Stimulated activated CD8-positive, alpha-beta memory T cell treated with anti-CD3 and anti-CD28 coated beads, Interleukin-7, amount 100 ng/mL, for 48 hours (primary cell): Measurements from ENCODE around the gene LMOD1.
"Not testable (repeated sequence)": the region's sequence is repeated elsewhere in the genome, so short reads cannot be mapped to it uniquely, and the experiment has no call there.

ENCODE experiments used
- DNase-seq, 2 donors: peaks; one replicate each; pipeline ENCODE4 v3.0.0-alpha.2; 2020; ENCODE audit warnings: low read depth in 1 of 2; ENCODE audit errors: extremely low read depth in 1 of 2

LMOD1 gene

DNA sequence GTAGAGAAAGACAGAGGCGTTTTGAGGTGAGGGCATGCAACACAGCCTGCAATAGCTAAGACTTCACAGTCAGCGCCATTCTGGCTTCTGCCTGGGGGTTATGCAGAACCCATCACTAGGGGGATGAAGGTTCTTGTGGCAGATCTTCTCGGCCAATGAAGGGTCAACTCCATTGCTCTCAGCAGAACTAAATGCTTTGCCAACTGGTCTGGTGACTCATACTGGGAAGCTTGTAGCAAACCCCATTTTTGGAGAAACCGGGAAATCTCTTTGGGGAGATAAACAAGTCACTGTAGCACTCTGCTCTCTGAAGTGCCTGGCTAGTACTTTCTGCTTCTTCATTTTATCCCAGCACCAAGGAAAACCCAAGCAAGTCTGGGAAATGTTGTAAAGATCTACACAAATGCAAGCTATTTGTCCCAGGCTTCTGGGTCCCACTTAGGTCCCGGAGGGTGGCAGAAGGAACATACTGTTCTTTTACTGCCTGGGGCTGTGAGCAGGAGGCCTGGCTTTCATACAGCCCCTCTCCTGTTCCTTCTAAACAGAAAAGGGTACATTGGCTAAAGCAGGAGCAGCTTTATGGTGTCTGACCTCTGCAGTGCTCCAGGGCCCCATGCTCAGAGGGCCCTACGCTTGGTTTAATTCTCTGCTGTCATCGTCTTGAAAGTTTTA, 28.9 kb downstream of the LMOD1 start:
- no peak for DNase-seq

DNA sequence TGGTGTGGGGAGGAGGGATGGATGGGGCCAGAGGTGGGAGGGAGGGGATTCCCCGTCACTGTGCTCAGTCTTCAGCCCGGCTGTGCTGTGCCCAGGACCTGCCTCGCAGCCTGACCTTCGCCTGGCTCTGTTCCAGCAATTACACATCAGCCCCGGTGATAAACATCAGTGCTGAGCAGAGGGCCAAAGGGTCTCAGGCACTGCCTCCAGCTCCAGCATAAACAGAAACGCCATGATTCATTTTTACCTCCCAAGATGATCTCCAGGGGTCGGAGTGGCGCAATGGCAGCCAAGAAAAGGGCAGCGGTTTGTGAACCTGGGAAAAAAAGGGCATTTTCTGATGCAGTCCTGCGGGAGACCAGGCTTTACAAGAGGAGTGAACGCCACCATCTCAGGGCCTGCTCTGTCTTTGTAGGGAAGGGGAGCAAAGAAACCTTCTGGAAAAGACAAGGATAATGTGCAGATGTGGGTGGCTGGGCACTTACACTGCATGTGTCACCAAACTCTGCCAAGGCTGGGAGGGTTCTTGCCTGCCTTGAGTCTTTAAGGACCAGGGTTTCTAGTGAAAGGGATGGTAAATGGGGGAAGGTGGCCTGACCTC, 29.6 kb downstream of the LMOD1 start:
- no peak for DNase-seq

DNA sequence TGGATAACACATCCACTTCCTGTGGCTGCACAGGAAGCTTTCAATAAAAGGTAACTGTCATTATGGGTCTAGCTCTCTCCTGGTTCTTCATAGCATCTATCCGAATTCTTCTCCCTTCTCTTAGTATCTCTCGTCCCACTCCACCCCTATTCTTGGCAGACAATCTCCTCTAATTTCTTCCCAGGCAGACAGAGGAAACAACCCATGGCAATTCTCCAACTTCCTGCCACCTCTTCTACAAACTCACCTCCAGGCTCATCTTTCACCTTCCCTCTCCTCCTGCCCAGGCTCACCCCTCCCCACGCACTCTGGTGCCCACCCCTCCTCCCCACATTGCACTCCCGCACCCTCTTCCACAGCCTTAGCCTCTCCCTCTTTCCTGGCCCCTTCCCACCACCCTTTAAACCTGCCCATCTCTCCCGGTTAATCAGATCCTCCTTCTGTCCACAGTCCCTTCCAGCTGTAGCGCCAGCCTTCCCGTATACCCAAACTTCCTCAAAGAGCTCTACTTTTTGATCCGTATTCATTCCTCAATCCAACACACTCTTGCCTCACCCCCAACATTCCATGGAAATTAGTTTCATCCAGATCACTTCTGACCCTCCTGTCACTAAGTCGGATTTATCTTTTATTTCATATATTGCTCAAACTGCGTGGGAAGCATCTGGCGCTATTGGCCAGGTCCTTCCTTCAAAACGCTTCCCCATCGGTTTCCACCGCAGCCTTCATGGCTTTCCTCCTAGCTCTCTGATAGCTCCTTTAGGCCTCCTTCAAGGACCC, 31.7 kb downstream of the LMOD1 start:
- no peak for DNase-seq

DNA sequence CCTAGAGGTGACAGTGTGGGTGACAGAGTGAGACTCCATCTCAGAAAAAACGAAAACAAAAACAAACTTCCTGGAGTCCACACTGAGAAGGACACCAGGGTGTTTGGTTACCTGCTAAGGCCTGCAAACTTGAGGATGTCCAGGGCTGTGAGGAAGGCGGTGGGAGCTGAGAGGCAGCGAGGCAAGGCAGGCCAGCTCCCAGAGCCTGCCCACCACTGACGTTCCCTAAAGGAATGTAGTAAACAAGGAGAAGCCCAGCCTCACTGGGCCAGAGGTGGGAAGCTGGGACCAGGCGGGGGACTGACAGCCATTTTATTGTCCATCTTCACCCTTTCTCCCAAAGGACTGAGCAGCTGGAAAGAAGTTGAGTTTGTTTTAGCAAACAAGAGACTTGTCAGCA, 33.5 kb downstream of the LMOD1 start:
- DNase-seq: no peak

DNA sequence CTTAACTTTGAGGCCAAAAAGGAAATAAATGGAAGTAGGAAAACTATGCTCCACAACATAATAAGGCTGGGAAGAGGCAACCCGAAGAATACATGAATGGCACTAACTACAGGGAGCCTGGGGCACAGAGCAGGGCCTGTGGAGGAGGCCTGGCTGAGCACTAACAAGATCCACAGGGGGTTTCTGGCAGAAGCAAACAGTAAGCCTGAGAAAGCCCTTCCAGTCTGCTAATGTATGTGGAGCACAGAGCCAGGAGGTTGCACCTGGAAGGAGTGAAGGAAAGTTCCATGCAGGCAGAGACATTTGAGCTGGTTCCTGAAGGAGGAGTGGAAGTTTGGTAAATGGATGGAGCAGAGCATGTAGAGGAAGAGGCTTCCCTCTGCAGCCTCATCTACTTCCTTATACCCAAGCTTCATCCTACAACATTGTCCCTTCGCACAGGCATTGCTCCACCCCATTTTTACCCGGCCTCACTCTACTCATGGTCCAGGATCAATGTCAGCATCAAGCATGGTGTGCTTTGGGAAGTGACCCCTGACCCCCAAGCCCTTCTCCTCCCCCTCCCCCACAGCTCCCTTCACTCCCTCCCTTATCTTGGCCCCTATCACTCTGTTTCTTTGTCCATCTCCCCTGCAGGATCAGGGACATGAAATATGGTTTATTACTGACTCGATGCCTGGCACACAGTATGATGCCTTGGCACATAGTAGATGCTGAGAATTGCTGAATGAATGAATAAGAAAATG, 34.3 kb downstream of the LMOD1 start:
- no peak for DNase-seq

DNA sequence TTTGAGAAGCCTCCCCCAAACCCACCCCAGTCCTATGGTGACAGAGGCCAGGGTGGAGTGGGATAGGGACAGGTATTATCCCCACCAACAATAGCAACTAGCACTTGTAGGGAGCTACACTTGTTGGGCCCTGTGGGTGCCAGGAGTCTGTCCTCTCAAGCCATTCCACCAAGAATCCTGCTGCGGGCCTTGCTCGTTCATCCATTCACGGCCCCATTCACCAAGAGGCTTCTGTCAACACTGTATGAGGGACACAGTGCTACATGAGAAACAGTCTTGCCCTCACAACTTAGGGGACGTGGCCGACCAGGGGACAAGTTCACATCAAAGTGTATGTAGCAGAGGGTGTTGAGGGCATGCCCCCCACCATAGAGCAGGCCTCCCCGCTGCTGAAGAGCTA, 38.7 kb downstream of the LMOD1 start:
- no peak for DNase-seq

DNA sequence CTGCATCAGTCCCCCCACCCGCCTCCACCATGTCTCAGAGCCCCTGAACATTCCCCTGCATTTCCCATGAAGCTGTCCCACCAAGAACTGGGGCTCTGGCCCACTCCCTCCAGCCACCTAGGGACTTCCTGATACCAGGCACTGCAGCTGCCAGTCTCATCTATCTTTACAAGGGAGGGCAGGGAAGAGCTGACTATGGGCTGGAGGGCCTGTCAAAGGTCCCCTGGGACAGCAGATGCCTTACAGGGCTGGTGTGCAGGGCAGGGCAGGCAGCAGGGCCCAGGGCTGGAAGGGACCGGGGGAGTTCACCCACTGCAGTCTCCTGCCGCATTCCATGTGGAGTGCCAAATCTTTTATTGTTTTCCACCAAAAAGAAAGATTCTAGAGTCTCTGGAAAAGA, 40.0 kb downstream of the LMOD1 start:
- DNase-seq: no peak

DNA sequence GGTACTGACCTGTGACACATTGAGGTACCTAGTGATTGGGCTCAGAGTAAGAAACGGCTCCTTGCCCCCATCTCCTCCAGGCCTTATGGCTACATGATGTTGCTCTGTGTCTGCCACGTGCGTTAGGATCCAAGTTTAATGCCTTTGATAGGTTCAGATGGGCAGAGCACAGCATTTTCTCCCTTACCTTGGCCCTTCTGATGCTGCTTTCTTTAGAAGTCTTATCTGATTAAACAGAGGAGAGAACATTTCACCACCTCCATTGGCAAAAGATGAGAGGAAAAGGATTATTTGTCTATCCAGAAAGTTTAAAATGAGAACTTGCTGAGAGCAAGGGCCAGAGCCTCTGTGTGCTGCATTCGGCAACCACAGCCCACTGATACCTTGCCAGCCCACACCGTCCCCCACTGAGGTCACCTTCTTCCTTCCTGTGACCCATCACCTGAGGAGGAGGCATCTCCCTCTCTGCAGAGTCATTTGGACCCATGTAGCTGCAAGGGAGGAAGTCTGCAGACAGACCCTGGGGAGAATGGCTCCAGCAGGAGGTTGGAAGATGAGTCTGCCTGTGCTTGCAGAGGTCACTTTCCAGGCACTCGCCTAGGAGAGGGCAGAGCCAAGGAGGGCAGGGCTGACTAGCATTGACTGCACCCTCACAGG, 41.0 kb downstream of the LMOD1 start:
- no peak for DNase-seq

DNA sequence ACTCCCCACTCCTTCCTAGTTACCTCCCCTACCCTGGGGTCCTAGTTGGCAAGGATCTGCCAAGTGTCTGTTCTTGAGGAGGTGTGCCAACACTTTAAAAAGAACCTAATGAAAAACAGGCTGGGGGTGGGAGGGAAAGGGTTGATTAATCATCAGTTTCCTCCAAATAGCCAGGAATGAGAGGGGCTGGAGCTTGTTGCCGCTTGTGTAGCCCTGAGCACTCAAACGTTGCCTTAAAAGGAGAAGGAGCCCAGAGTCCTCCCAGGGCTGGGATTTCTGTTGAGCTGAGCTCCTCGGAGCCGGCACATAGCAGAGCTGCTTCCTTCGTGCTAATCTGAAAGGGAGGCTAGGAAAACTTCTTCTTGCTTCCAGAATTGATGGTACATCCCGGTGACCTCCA, 41.8 kb downstream of the LMOD1 start:
- no peak for DNase-seq

DNA sequence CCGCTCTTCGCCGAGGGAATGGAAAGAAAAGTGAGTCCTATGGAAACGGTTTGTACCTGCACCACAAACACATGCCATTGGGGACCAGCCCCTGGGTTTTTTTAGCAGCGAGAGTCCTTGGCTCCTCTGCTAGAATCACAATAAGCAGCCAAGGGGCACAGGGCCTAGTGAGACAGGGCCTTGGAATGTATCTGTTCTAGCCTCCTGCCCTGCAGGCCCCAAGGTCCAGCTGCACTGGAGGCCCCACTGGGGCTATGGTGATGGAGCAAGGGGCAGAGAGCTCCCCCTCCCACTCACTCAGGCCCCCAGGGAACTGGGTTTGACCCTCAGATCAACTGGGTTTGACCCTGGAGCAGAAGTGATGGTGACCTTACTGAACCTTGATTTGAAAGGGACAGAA, 43.2 kb downstream of the LMOD1 start:
- no peak for DNase-seq

DNA sequence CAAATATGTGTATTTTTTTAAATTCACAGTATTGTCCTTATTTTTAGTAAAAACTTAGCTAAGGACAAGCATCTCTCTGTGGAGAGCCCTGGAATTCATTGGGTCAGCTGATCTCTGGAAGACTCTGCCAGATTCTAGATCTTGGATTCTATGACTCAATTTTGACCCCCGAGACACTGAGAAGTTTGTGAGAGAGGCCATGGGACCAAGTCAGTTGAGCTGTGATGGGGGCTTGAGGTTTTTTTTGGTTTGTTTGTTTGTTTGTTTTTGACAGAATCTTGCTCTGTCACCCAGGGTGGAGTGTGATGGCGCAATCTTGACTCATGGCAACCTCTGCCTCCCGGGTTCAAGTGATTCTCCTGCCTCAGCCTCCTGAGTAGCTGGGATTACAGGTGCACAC, 44.1 kb downstream of the LMOD1 start:
- no peak for DNase-seq

DNA sequence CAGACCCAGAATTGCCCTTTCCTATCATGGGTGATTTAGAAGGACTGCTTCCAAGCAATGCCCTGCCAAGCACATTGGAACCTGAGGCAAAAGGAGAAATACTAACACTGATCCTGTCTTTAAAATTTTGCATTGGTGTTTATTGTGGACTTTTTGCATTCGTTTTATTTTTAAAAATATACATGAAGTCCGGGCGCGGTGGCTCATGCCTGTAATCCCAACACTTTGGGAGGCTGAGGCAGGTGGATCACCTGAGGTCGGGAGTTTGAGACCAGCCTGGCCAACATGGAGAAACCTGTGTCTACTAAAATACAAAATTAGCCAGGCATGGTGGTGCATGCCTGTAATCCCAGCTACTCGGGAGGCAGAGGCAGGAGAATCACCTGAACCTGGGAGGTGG, 45.3 kb downstream of the LMOD1 start:
- not testable (repeated sequence) for DNase-seq

DNA sequence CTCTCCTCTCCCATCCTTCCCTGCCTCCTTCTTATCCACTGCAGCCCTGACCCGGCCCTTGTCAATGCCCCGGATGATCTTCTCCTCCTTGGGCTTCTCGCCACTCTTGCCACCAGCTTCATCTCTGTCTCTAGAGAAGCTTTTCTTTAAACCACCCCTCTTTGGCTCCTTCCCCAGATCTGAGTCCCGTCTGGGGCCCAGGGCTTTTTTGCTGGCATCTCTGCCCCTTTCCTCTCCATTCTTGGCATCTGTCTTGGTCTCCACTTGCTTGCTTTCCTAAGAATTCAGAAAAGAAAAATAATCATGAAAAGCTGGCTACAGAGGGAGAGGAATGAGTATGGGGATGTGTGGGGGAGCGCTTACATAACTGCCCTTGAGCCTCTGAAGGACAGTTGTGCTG, 45.9 kb downstream of the LMOD1 start:
- DNase-seq: no peak

DNA sequence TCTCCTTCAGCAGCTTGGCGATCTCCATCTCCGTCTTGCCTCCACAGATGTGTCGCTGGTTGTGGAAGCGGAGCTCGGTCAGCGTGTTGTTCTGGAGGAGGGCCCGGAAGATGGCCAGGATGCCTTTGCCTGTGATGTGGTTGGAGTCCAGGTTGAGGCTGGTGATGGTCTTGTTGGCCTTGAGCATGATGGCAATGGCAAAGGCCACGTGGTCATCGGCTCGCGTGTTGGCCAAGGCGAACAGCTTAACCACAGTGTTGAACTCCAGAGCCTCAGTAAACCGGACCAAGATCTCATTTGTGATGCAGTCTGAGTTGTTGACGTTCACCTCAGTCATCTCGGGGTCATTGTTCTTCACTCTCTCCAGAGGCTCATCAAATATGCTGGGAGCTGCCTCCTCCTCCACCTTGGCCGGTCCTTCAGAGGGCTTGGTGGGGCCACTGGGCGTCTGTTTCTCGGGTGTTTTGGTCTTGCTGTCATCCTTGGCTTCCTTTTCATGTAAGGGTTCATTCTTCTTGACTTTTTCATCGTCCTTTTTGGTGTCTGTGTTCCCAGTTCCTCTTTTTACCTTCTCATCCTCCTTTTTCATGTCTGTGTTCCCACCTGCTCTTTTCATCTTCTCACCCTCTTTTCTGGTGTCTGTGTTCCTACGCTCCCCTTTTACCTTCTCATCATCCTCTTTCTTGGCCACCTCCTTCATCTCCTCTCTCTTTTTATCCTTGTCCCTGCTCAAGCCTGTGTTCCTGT, 46.5 kb downstream of the LMOD1 start:
- DNase-seq: no peak

DNA sequence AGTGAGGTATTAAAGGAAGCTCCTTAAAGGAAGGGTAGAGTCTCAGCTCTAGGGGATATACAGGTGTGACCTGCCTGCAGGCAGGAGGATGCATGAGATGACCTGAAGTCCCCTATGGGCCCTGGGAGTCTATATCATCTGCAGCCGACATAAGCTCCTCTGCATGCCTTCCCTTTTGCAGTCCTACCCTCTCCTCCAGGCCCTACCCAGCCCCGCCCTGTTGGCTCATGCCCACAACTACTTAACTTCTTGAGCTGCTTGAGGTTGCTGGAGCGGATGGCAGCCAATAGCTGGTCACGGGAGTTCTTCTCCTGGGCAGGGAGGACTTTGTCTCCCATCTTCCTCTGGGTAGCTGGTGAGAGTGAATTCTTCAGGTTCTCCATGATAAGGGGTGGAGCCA, 47.4 kb downstream of the LMOD1 start:
- no peak for DNase-seq

DNA sequence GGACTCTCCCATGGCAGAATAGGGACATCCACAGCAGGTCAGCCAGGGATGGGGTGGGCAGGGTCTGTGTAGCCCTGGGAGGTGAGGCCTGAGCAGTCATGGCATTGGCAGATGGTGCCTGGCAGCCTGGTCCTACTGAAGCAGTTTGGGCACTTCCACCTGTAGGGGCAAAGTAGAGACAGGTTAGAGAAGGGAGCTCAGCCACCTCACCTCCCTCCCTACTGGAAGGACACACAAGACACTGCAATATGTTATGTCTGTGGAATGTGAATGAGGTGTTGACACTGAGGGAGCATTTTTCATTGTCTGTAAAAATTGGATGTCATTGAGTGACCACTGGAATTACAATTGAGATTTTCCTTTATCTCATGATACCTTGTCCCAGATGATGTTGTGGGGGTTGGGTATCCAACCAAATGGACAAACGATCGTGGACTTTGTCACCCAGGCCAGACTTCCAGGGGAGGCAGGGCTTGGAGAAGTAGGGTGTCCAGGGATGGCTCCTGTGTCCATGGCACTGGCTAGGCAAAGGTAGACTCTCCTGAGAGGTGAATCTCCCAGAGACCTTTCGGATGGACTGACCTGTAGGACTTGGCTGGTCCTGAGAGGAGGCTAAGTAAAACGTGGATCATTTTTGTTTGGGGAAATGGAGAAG, 48.0 kb downstream of the LMOD1 start:
- DNase-seq: no peak

DNA sequence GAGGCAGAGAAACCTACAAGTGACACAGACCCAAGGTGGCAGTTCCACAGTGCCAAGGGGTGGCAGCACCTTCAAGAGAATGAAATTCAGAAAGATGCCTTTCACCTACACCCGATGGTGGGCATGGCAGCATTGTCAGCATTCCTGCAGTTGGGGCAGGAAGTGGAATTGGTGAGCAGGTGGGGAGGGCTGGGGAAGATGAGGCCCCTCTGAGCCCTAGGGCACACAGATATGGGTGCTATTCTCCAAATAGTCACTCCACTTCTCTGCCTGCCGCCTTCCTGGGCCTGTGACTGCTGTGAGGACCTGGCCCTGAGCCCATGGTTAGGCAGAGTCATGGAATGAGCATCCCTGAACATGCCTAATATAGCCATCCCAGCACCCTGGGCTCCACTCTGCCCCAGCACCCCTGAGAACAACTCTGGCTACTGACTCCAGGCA, 49.4 kb downstream of the LMOD1 start:
- no peak for DNase-seq

DNA sequence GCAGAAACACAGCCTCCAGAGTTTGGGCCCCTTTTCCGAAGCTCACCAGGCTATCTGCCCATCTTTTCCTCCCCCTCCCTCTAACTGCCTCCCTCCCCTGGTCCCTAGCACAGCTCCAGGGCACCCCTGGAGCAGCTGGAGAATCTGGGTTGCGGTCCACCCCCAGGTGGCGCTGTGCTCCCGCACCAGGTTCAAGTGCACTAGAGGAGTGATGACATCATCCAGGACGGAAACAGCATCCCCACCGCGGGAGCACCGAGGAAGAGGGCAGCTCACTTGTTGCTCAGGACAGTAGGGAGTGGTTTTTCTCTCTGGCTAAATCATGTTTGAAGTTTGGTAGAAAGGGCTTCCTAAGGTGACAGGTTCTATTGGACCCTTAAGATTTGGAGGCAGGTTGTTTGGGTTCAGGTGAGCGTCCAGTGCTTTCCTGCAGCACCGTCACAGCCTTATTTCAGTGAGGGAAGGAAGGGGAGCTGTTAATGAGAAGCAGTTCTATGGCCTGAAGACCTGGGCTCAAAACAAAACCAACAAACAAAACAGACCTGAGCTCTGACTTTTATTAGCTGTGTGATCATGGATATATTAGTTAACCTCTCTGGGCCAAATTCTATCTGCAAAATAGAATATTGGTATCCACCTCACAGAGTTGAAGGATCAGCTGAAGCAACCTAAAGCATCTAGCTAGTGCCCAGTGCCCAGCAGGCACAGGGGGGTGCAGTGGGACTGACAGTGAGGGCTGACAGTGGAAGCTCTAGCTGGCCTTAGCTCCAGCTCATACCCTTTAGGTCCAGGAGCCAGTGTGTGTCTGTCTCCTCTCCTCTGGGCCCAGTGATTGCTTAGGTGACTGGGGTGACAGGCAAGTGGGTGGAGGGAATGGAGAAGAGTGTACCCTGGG, 50.2 kb downstream of the LMOD1 start:
- DNase-seq: peak; percentile 76 to 78
